Left lung (tissue), 10 donors: ENCODE data around the gene RNF34. TPM values are rescaled to one million over a fixed set of nuclear protein-coding genes. Genes with fewer than 3 reads are reported as not detected.

ENCODE experiments used
- ATAC-seq: fragments of 200-7000 bp; cut with Tn5 transposase; one replicate; pipeline ENCODE4 v1.9.1; 2020; ENCODE audit warnings: moderate library complexity
- DNase-seq, 4 donors: peaks; one replicate each; pipeline ENCODE4 v3.0.0-alpha.2; 2013 to 2020
- H3K27ac ChIP-seq, 2 donors: fragments of 200-600 bp; sonication (generic) in 1 of 2; one replicate each; pipeline versions ENCODE4 v1.5.0 to v1.8.0; 2020 to 2021
- H3K27me3 ChIP-seq, 2 donors: fragments of 200-600 bp; sonication (generic) in 1 of 2; one replicate each; pipeline versions ENCODE4 v1.5.0 to v1.8.0; 2020 to 2021
- H3K36me3 ChIP-seq, 2 donors: fragments of 200-600 bp; sonication (generic) in 1 of 2; one replicate each; pipeline versions ENCODE4 v1.5.0 to v1.8.0; 2020 to 2021
- H3K4me1 ChIP-seq, 2 donors: fragments of 200-600 bp; one replicate each; pipeline ENCODE4 v1.8.0; 2021
- H3K4me3 ChIP-seq, 2 donors: fragments of 200-600 bp; sonication (generic) in 1 of 2; one replicate each; pipeline versions ENCODE4 v1.5.0 to v1.8.0; 2020 to 2021; ENCODE audit warnings: mild to moderate bottlenecking in 1 of 2
- H3K9me3 ChIP-seq, 2 donors: fragments of 200-600 bp; sonication (generic) in 1 of 2; one replicate each; pipeline versions ENCODE4 v1.5.0 to v1.8.0; 2020 to 2021
- CTCF ChIP-seq, 2 donors: fragments of 200-600 bp; sonication (generic) in 1 of 2; IDR thresholded peaks; one replicate each; pipeline versions ENCODE4 v1.5.0 to v1.8.0; 2021; ENCODE audit warnings: antibody characterized with exemption in 2 of 2
- intact Hi-C, 2 donors: fragments of 100-400 bp; cut with DNase I; formaldehyde crosslinking; loops; one replicate each; pipeline versions ENCODE4 v1.11.2 to v1.14.2; 2022
- polyA plus RNA-seq, 6 donors: library from polyadenylated mRNA; unstranded; fragments of 120-200 nt; gene quantifications; one replicate each; pipeline ENCODE4 v1.2.1, GENCODE V29; 2013; ENCODE audit not compliant: insufficient read length in 6 of 6
- total RNA-seq, 2 donors: library from RNA; stranded (reverse); fragmentation: NEBNext Ultra II Directional; extraction: Animal tissue kit (Norgen Biotek cat#: 25700); gene quantifications; one replicate each; pipeline ENCODE4 v1.2.1, GENCODE V29; 2021
- donor health status: DM: no; HTN: yes; CAD: no.
- donor health status: DM: no; HTN: no; CAD: no.

Gene RNF34
- total and polyA plus RNA-seq, 8 donors: 26.1 to 40.2 (median 36.8) TPM

GRCh38 chr12:121441555-121441954 lies 41.6 kb downstream of the RNF34 start:
- no peaks in the 10 kb centered on the region for H3K27me3 ChIP-seq
- no peak overlapping the region for H3K27ac ChIP-seq
- no peaks in the 10 kb centered on the region for H3K9me3 ChIP-seq
- DNase-seq (no peak), ATAC-seq (no peak)
- no peak overlapping the region for H3K4me3 ChIP-seq
- peaks cover 0 to 71% of the 10 kb centered on the region in 2 donors for H3K36me3 ChIP-seq
- TF ChIP-seq CTCF (IDR thresholded peaks at IDR 0.05): no peak
- peaks cover 0 to 9% of the 10 kb centered on the region in 2 donors for H3K4me1 ChIP-seq
- intact Hi-C loops: loop anchor here in 1 of 2 donors (10.0 kb wide), 1 partner anchor 107 kb away; no protein-coding TSS in a partner anchor

GRCh38 chr12:121442028-121442948 lies 42.4 kb downstream of the RNF34 start:
- peaks cover 0 to 9% of the 10 kb centered on the region in 2 donors for H3K4me1 ChIP-seq
- no peak for DNase-seq
- H3K4me3 ChIP-seq: no peak overlapping the region
- H3K27ac ChIP-seq: no peak overlapping the region
- TF ChIP-seq CTCF (IDR thresholded peaks at IDR 0.05): no peak
- H3K36me3 ChIP-seq: peaks cover 0 to 64% of the 10 kb centered on the region in 2 donors
- ATAC-seq: no peak
- H3K9me3 ChIP-seq: no peaks in the 10 kb centered on the region
- H3K27me3 ChIP-seq: no peaks in the 10 kb centered on the region
- intact Hi-C loops: loop anchor here in 1 of 2 donors (10.0 kb wide), 1 partner anchor 107 kb away; no protein-coding TSS in a partner anchor

GRCh38 chr12:121443193-121443870 lies 43.4 kb downstream of the RNF34 start:
- Histone ChIP-seq H3K4me3 (no peak overlapping the region), H3K27me3 (no peaks in the 10 kb centered on the region), H3K36me3 (peaks cover 0 to 59% of the 10 kb centered on the region in 2 donors), H3K27ac (no peak overlapping the region), H3K4me1 (peaks cover 0 to 9% of the 10 kb centered on the region in 2 donors), H3K9me3 (no peaks in the 10 kb centered on the region)
- intact Hi-C loops: loop anchor here in 1 of 2 donors (10.0 kb wide), 1 partner anchor 109 kb away; no protein-coding TSS in a partner anchor
- peak; percentile 85 to 96 for TF ChIP-seq CTCF (IDR thresholded peaks at IDR 0.05)
- ATAC-seq (peak; percentile 97), DNase-seq (peak; percentile 41 to 96 (median 77))

- Histone ChIP-seq H3K27ac (no peak overlapping the region), H3K9me3 (no peaks in the 10 kb centered on the region), H3K27me3 (no peaks in the 10 kb centered on the region), H3K4me3 (no peak overlapping the region), H3K36me3 (peaks cover 0 to 51% of the 10 kb centered on the region in 2 donors), H3K4me1 (peaks cover 0 to 9% of the 10 kb centered on the region in 2 donors)
- no peak for DNase-seq
- no peak for ATAC-seq
- TF ChIP-seq CTCF (IDR thresholded peaks at IDR 0.05): no peak
- intact Hi-C loops: loop anchor here in 1 of 2 donors (10.0 kb wide), 1 partner anchor 109 kb away; no protein-coding TSS in a partner anchor
These were observed 44.3 kb downstream of the RNF34 start for GRCh38 chr12:121443911-121444841.
